HEK293T (cell line): Measurements from ENCODE around the gene IGSF8.

Experiments
- CTCF ChIA-PET: fragments of 350-600 bp; formaldehyde crosslinking; extraction: SDS; loops from one replicate; lab custom pipeline; 2021; ENCODE audit warnings: antibody characterized with exemption, inconsistent platforms; lab: Yijun Ruan, JAX
- POLR2A ChIA-PET: fragments of 350-600 bp; formaldehyde crosslinking; extraction: SDS; loops from one replicate; lab custom pipeline; 2020; ENCODE audit warnings: antibody characterized with exemption, inconsistent platforms; lab: Yijun Ruan, JAX
- DNase-seq: peaks from one replicate; pipeline ENCODE4 v3.0.0; 2012; ENCODE audit warnings: mixed read lengths; ENCODE audit errors: extremely low spot score
- ARNT ChIP-seq: fragments of 450-650 bp; IDR thresholded peaks from 2 replicates; pipeline ENCODE4 v1.6.1; 2017; ENCODE audit warnings: mild to moderate bottlenecking
- BHLHE40 ChIP-seq: fragments of 450-650 bp; IDR thresholded peaks from 2 replicates; pipeline ENCODE4 v1.6.1; 2016; ENCODE audit warnings: mild to moderate bottlenecking, moderate library complexity, borderline replicate concordance
- CTBP1 ChIP-seq: fragments of 450-650 bp; IDR thresholded peaks from 2 replicates; pipeline ENCODE4 v1.6.1; 2016; ENCODE audit warnings: borderline replicate concordance
- ELF4 ChIP-seq: fragments of 450-650 bp; IDR thresholded peaks from 2 replicates; pipeline ENCODE4 v1.6.1; 2017; ENCODE audit warnings: antibody characterized with exemption
- FOXA1 ChIP-seq: fragments of 450-650 bp; IDR thresholded peaks from 2 replicates; pipeline ENCODE4 v1.6.1; 2016; ENCODE audit warnings: mild to moderate bottlenecking
- FOXK2 ChIP-seq: fragments of 450-650 bp; IDR thresholded peaks from 2 replicates; pipeline ENCODE4 v1.6.1; 2016; ENCODE audit warnings: mild to moderate bottlenecking
- FOXM1 ChIP-seq: fragments of 450-650 bp; IDR thresholded peaks from 2 replicates; pipeline ENCODE4 v1.6.1; 2017; ENCODE audit warnings: mild to moderate bottlenecking, borderline replicate concordance
- HDGF ChIP-seq: fragments of 450-650 bp; IDR thresholded peaks from 2 replicates; pipeline ENCODE4 v1.6.1; 2017; ENCODE audit warnings: antibody characterized with exemption, borderline replicate concordance
- L3MBTL2 ChIP-seq: fragments of 450-650 bp; conservative IDR thresholded peaks from 2 replicates; pipeline ENCODE4 v1.6.1; 2016; ENCODE audit warnings: mild to moderate bottlenecking
- LEF1 ChIP-seq: fragments of 450-650 bp; IDR thresholded peaks from 2 replicates; pipeline ENCODE4 v1.6.1; 2017; ENCODE audit warnings: mild to moderate bottlenecking, borderline replicate concordance
- NFRKB ChIP-seq: fragments of 450-650 bp; IDR thresholded peaks from 2 replicates; pipeline ENCODE4 v1.6.1; 2016; ENCODE audit warnings: mild to moderate bottlenecking, moderate library complexity
- PKNOX1 ChIP-seq: fragments of 450-650 bp; IDR thresholded peaks from 2 replicates; pipeline ENCODE4 v1.6.1; 2016
- SP1 ChIP-seq: fragments of 450-650 bp; IDR thresholded peaks from 2 replicates; pipeline ENCODE4 v1.6.1; 2017
- SUZ12 ChIP-seq: fragments of 450-650 bp; IDR thresholded peaks from 2 replicates; pipeline ENCODE4 v1.6.1; 2016; ENCODE audit warnings: mild to moderate bottlenecking
- TARDBP ChIP-seq: fragments of 450-650 bp; IDR thresholded peaks from 2 replicates; pipeline ENCODE4 v1.6.1; 2016
- ZNF384 ChIP-seq: fragments of 450-650 bp; IDR thresholded peaks from 2 replicates; pipeline ENCODE4 v1.6.1; 2016

Gene IGSF8

GRCh38 chr1:160123726-160124125 lies 25.3 kb upstream of the IGSF8 start:
- ChIA-PET POLR2A (no interaction called here), CTCF (no interaction called here)
- no peak for DNase-seq
- no peak for TF ChIP-seq CTBP1
- no peak for TF ChIP-seq SP1
- TF ChIP-seq FOXK2: no peak

GRCh38 chr1:160122978-160123495 lies 24.6 kb upstream of the IGSF8 start:
- ChIA-PET POLR2A (interaction anchor here (1.2 kb wide), 1 partner anchor 139 kb away, joined by 3 read pairs; the partner anchor contains the start of gene DCAF8), CTCF (no interaction called here)
- TF ChIP-seq FOXK2: no peak
- TF ChIP-seq ARNT: no peak
- no peak for TF ChIP-seq L3MBTL2
- no peak for TF ChIP-seq ELF4
- no peak for TF ChIP-seq NFRKB
- no peak for TF ChIP-seq SP1
- TF ChIP-seq CTBP1: no peak
- TF ChIP-seq SUZ12: no peak
- TF ChIP-seq FOXA1: no peak
- TF ChIP-seq HDGF: no peak
- TF ChIP-seq ZNF384: no peak
- TF ChIP-seq BHLHE40: no peak
- DNase-seq: no peak

- POLR2A ChIA-PET: no interaction called here
- CTCF ChIA-PET: no interaction called here
Observed at GRCh38 chr1:160121388-160121787, 23.0 kb upstream of the IGSF8 start.

GRCh38 chr1:160120797-160121196 lies 22.4 kb upstream of the IGSF8 start:
- DNase-seq: no peak
- ChIA-PET POLR2A (no interaction called here), CTCF (no interaction called here)
- TF ChIP-seq BHLHE40 (no peak), PKNOX1 (no peak), CTBP1 (no peak), L3MBTL2 (no peak), SP1 (no peak), FOXK2 (no peak), FOXM1 (no peak), HDGF (no peak)

More at GRCh38 chr1:160121388-160121787, 23.0 kb upstream of the IGSF8 start:
- no peak for DNase-seq
- TF ChIP-seq ARNT (no peak), LEF1 (no peak), ZNF384 (no peak), HDGF (no peak), NFRKB (no peak), FOXK2 (no peak), TARDBP (no peak), L3MBTL2 (no peak), SUZ12 (no peak), CTBP1 (no peak), SP1 (no peak), BHLHE40 (no peak), ELF4 (no peak), FOXA1 (no peak), FOXM1 (no peak), PKNOX1 (no peak)

- TF ChIP-seq FOXM1 (no peak), ARNT (no peak), TARDBP (no peak), SUZ12 (no peak), CTBP1 (no peak), PKNOX1 (no peak), LEF1 (no peak), FOXA1 (no peak), ZNF384 (no peak), L3MBTL2 (no peak), SP1 (no peak), BHLHE40 (no peak), HDGF (no peak), FOXK2 (no peak), NFRKB (no peak)
- DNase-seq: no peak
- ChIA-PET CTCF (no interaction called here), POLR2A (no interaction called here)
Observed at GRCh38 chr1:160118928-160119327, 20.5 kb upstream of the IGSF8 start.

GRCh38 chr1:160117709-160118183 lies 19.3 kb upstream of the IGSF8 start:
- DNase-seq: no peak
- no peak for TF ChIP-seq L3MBTL2
- no peak for TF ChIP-seq FOXA1
- no peak for TF ChIP-seq NFRKB
- TF ChIP-seq LEF1: no peak
- no peak for TF ChIP-seq SUZ12
- no peak for TF ChIP-seq FOXK2
- TF ChIP-seq SP1: no peak
- no peak for TF ChIP-seq BHLHE40
- no peak for TF ChIP-seq FOXM1
- no peak for TF ChIP-seq HDGF
- TF ChIP-seq PKNOX1: no peak
- TF ChIP-seq ZNF384: no peak

More at GRCh38 chr1:160117709-160118183, 19.3 kb upstream of the IGSF8 start:
- POLR2A ChIA-PET: no interaction called here
- CTCF ChIA-PET: interaction anchor here (0.9 to 1.3 kb wide), 2 partner anchors 72 to 134 kb away, joined by 3 read pairs; no protein-coding TSS in a partner anchor
